ENCODE results near the gene TMEM54.

The TMEM54 gene

GRCh38 chr1:32881871-32882850 is 19.0 kb downstream of the TMEM54 start:
- DNase-seq (ENCODE audit: low read depth in 2 of 2), result no peak

GRCh38 chr1:32881291-32881690 is 19.9 kb downstream of the TMEM54 start:
- DNase-seq (ENCODE audit: low read depth in 2 of 2), result no peak

- no peak for DNase-seq (ENCODE audit: low read depth in 2 of 2)
Observed at GRCh38 chr1:32878637-32879041, 22.6 kb downstream of the TMEM54 start.

- no peak for DNase-seq (ENCODE audit: low read depth in 2 of 2)
Observed at GRCh38 chr1:32878183-32878582, 23.0 kb downstream of the TMEM54 start.

GRCh38 chr1:32877211-32878110 is 23.7 kb downstream of the TMEM54 start:
- no peak for DNase-seq (ENCODE audit: low read depth in 2 of 2)

GRCh38 chr1:32876341-32877210 is 24.6 kb downstream of the TMEM54 start:
- DNase-seq (ENCODE audit: low read depth in 2 of 2), result no peak

GRCh38 chr1:32874860-32875752 is 26.1 kb downstream of the TMEM54 start:
- DNase-seq (ENCODE audit: low read depth in 2 of 2), result no peak

GRCh38 chr1:32873484-32873883 is 27.7 kb downstream of the TMEM54 start:
- DNase-seq (ENCODE audit: low read depth in 2 of 2), result no peak

- DNase-seq (ENCODE audit: low read depth in 2 of 2), result no peak
Observed at GRCh38 chr1:32872192-32872460, 29.1 kb downstream of the TMEM54 start.

- no peak for DNase-seq (ENCODE audit: low read depth in 2 of 2)
Observed at GRCh38 chr1:32871364-32872191, 29.6 kb downstream of the TMEM54 start.

GRCh38 chr1:32870615-32871363 is 30.4 kb downstream of the TMEM54 start, which contains the start of gene FNDC5:
Gene FNDC5, minus strand, starts transcription at chr1:32870912.
- DNase-seq (ENCODE audit: low read depth in 2 of 2), result no peak

GRCh38 chr1:32869923-32870614 is 31.1 kb downstream of the TMEM54 start:
- DNase-seq (ENCODE audit: low read depth in 2 of 2), result no peak

- DNase-seq (ENCODE audit: low read depth in 2 of 2), result no peak
Observed at GRCh38 chr1:32868806-32869455, 32.3 kb downstream of the TMEM54 start.

GRCh38 chr1:32868085-32868484 is 33.1 kb downstream of the TMEM54 start:
- DNase-seq (ENCODE audit: low read depth in 2 of 2), result no peak

GRCh38 chr1:32867671-32868070 is 33.5 kb downstream of the TMEM54 start:
- DNase-seq (ENCODE audit: low read depth in 2 of 2), result no peak

GRCh38 chr1:32867151-32867550 is 34.0 kb downstream of the TMEM54 start:
- no peak for DNase-seq (ENCODE audit: low read depth in 2 of 2)

GRCh38 chr1:32865639-32866405 is 35.4 kb downstream of the TMEM54 start:
- no peak for DNase-seq (ENCODE audit: low read depth in 2 of 2)

All from stimulated activated CD4-positive, alpha-beta T cell treated with anti-CD3 and anti-CD28 coated beads, Interleukin-1b, Interleukin-23, amount 100 ng/mL, for 1 hour (primary cell).